Esophagus muscularis mucosa (tissue), 4 donors: ENCODE results near the gene YPEL1.

Source experiments
- CTCF ChIP-seq, 3 experiments: fragments of 200-600 bp in 2 of 3; fragments of 450-650 bp in 1 of 3; sonication (generic) in 2 of 3; IDR thresholded peaks; one replicate each; pipeline ENCODE4 v1.5.1; 2017 to 2019; ENCODE audit warnings: antibody characterized with exemption in 3 of 3, mild to moderate bottlenecking in 2 of 3, moderate library complexity in 1 of 3
- EP300 ChIP-seq: sonication (generic); formaldehyde crosslinking; IDR thresholded peaks from one replicate; pipeline ENCODE4 v1.6.1; 2017; ENCODE audit warnings: antibody characterized with exemption
- POLR2A ChIP-seq: fragments of 450-650 bp; IDR thresholded peaks from one replicate; pipeline ENCODE4 v1.6.1; 2017; ENCODE audit warnings: antibody characterized with exemption, moderate library complexity, mild to moderate bottlenecking, low read depth
- POLR2AphosphoS5 ChIP-seq, 2 donors: sonication (generic); formaldehyde crosslinking; IDR thresholded peaks; one replicate each; pipeline ENCODE4 v1.6.1; 2017; ENCODE audit warnings: antibody characterized with exemption in 2 of 2

GRCh38 chr22:21761994-21762680, 26.5 kb upstream of the YPEL1 start:
- TF ChIP-seq CTCF (IDR thresholded peaks at IDR 0.05) (no peak), EP300 (no peak), POLR2AphosphoS5 (IDR thresholded peaks at IDR 0.05) (no peak), POLR2A (no peak)
